NCI-H2029 treated with DMSO at 0.1 percent for 48 hours (cell line): ENCODE results near the gene FHL3.
"Not testable (repeated sequence)": the region's sequence is repeated elsewhere in the genome, so short reads cannot be mapped to it uniquely, and the experiment has no call there.

ENCODE experiments used
- DNase-seq: peaks from one replicate; lab custom pipeline; 2025; lab: John Stamatoyannopoulos, UW

FHL3 gene

DNA sequence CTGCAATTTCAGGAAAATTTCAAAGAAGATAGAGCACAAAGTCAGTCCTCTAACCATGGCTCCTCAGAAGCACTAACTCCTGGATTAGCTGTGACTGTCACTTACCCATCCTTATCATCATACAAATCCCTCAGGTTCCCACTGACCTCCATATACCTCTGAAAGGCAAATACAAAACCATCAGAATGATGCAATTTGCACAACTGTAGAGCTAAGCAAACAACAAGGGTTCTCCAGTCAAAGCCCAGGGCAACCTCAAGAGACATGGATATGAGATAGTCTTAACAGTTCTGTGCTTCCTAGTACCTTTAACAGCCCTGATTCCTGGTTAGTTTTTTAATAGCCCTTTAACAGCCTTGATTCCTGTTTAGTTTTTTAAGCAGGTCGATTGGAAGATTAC is 17.6 kb downstream of the FHL3 start:
- no peak for DNase-seq

GRCh38 chr1:37983546-37983945 is 21.8 kb downstream of the FHL3 start:
- no peak for DNase-seq

DNA sequence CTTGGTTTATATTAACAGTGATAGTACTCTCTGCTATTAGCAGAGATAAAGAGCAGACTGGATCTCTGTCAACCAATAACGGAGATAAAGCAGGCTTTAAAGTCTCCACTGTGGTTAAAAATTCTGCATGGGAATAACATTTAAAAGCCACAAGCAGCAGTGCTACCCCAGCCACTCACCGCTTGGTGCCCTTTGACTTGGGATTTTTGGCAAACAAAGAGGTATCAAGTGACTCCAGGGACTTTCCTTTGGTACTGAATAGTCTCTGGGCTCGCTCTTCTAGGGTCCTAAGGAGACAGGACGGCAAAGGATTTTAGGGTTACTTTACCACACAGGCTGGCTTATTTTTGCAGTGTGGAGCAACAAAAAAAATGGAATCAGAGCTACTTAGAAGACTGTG is 26.8 kb downstream of the FHL3 start:
- DNase-seq = no peak

DNA sequence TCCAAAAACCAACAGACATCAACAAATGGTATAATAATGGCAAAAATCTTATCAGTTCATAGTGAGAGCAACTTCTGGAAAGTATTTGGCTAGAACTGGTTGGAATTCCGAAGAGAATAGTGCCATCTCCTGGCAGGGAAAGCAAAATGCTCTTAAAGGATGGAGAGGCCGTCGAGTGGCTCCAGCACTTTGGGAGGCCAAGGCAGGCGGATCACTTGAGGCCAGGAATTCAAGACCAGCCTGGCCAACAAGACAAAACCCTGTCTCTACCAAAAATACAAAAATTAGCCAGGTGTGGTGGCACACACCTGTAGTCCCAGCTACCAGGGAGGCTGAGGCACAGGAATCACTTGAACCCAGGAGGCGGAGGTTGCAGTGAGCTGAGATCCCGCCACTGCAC is 30.2 kb downstream of the FHL3 start:
- peak; percentile 93 for DNase-seq

DNA sequence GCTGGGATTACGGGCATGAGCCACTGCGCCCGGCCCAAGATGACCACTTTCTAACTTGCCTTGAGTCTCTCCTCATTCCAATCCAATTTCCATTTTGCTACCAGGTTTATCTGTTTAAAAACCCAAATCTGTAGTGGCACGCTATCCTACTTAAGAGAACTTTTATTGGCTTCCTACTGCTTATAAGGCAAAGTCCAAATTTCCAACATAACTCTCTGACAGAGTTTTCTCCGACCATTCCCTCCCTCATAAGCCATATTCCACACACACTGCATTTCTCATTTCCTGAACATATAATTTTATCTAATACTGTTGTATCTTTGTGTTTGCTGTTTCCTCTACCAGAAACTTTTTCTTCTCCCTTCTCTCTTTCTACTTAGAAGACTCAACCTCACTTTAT is 30.7 kb downstream of the FHL3 start:
- DNase-seq = no peak

DNA sequence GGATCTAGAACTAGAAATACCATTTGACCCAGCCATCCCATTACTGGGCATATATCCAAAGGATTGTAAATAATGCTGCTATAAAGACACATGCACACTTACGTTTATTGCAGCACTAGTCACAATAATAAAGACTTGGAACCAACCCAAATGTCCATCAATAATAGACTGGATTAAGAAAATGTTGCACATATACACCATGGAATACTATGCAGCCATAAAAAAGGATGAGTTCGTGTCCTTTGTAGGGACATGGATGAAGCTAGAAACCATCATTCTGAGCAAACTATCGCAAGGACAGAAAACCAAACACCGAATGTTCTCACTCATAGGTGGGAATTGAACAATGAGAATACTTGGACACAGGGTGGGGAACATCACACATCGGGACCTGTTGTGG is 31.6 kb downstream of the FHL3 start:
- not testable (repeated sequence) for DNase-seq

DNA sequence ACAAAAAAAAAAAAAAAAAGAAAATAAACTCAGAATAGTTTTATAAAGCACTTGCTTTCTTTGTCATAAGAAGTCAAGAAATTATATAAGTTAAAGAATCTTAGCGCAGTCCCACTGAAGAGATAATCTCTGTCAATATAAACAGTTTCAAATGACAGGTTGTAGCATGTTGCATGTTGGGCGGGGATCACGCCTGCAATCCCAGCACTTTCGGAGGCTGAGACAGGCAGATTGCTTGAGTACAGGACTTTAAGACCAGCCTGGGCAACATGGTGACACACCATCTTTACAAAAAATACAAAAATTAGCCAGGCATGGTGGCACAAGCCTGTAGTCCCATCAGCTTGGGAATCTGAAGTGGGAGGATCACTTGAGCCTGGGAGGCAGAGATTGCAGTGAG is 40.0 kb downstream of the FHL3 start:
- no peak for DNase-seq

GRCh38 chr1:37964106-37964505 is 41.2 kb downstream of the FHL3 start:
- DNase-seq = not testable (repeated sequence)

- DNase-seq = no peak
Observed at GRCh38 chr1:37958690-37959089, 46.6 kb downstream of the FHL3 start.

DNA sequence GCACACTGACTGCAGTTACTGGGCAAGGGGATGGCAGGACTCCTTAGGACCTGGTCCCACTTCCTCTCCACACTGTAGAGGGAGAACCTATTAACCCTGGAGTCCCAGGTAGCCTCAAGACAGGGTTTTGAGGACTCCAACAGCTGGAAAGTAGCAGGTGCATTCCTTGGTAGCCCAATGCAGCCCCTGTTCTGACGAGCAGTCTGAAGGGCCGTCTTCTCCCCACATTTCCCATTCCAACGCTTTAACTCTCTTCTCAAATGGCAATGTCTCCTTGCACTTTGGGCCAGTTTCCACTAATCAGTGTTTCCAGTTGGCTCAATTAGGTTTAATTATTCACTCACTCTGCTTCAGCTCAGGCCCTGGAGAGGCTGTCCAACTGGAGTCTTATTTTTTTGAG is 49.6 kb downstream of the FHL3 start:
- DNase-seq = no peak

- DNase-seq = no peak
Observed at GRCh38 chr1:37954316-37954971, 50.9 kb downstream of the FHL3 start.

- no peak for DNase-seq
Observed at GRCh38 chr1:37952738-37953137, 52.6 kb downstream of the FHL3 start.

DNA sequence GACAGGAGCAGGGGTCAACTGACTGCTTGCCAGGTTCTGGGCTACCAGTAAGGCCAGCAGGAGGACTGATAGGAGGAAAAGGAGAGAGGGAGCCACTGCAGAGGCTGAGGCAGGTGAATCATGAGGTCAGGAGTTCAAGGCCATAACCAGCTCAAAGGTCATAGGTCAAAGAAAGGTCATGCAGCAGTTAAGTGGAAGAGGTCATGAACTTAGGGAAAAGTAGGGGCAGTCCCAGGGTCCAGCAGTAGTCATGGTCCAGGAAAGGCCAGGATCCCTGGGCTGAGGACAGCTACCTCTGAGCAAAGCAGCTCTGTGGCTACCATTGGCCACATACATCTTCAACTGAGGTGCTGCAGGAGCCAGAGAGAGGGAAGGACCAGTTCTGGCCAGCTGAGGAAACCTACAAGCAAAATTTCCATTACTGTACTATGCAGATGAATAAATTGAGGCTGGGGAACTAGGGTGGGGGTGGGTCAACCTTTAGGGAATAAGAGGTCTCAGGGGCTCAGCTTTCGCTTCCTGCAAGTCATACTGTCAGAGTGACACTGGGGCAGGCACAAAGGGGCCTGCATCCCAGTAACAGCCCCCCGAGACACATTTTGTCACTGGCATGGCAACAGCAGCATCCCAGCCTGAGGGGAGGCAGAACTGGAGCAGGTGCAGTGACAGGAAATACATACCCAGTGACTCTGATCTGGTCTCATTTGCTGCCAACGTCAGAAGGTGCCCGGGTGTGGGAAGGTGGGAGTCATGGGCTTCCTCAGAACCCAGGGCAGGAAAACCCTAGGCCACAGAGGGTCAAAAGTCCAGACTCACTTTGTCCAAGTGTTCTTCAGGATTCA is 53.3 kb downstream of the FHL3 start:
- no peak for DNase-seq

DNA sequence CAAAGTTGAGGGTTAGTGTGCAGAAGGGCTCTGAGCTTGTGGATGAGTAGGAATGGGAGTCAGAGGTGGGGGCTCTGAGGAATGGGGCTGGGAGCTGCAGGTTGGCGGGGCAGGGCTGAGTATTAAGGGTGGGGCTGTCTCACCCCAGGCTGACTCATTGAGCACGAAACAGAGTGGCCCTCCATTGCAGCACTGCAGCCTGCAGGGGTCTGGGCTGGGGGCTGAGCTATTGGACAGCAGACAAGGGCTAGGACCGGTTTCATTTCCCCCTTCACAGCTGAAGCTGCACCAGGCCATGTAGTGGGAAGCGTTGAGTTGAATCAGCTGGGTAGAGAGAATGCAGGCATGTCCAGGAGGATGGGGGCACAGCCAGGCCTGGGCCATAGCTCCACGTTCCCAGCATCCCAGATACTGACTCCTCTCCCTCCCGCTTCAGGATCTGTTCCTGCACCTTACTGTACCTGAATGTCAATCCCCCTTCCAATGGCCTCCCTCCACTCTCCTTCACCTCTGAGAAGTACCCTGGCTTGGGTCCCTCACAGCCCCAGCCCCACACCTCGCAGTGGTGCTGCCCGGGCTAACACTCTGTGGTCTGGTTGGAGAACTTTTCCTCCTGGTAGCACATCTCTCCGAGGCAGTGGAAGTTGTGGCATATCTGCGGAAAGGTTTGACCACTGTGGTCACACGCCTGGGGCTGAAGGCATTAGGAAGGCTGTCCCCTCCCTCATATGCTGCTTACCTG is 54.1 kb downstream of the FHL3 start:
- DNase-seq = no peak

- DNase-seq = no peak
Observed at GRCh38 chr1:37949524-37950152, 55.7 kb downstream of the FHL3 start.

- no peak for DNase-seq
Observed at GRCh38 chr1:37948841-37949240, 56.5 kb downstream of the FHL3 start.

- no peak for DNase-seq
Observed at GRCh38 chr1:37948166-37948565, 57.1 kb downstream of the FHL3 start.

DNA sequence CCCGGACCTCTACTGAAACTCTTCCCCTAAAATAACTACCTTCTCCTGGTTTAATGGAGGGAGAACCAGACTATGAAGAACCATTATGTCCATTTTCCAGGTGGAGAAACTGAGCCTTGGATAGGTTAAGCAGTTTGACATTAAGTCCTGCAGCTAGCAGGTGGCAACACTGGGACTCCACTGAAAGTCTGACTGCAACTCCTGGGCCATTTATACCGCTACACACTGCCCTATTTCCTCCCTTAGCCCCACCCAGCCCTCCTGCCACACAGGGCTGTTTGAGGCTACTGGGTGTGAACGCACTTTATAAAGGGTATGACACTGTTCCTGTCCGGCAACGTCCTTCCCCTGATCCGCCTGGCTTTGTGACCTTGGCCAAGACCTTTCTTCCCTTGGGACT is 58.0 kb downstream of the FHL3 start:
- DNase-seq = no peak
